K562 (cell line): ENCODE results near the gene SHB. TPM values are rescaled to one million over a fixed set of nuclear protein-coding genes. Genes with fewer than 3 reads are reported as not detected.
A peak's percentile ranks its signal among the peaks of the same experiment; 100 is the strongest.

Experiments
- ATAC-seq: fragments of 200-7000 bp; cut with Tn5 transposase; 3 replicates; pipeline ENCODE4 v1.9.1; 2020; ENCODE audit warnings: moderate library complexity
- BruUV-seq: library from RNA; stranded (reverse); fragments of 400-500 nt; replicated peaks from 2 replicates; lab custom pipeline; 2021; lab: Mats Ljungman, UMichigan
- CTCF ChIA-PET: fragments of 300-600 bp; formaldehyde crosslinking; extraction: SDS; loops from one replicate; lab custom pipeline; 2021; ENCODE audit warnings: low intra/inter-chr PET ratio; lab: Yijun Ruan, JAX
- POLR2A ChIA-PET: fragments of 300-600, 350-650 bp; sonication (Branson Sonifier 250); formaldehyde crosslinking; extraction: SDS; loops from one replicate; lab custom pipeline; 2021; ENCODE audit warnings: antibody characterized with exemption, inconsistent platforms; lab: Yijun Ruan, JAX
- DNase-seq, 4 experiments: peaks; one replicate each; pipeline versions ENCODE4 v3.0.0 to v3.0.0-alpha.2; 2011 to 2018; ENCODE audit warnings: low spot score in 3 of 4, mixed read lengths in 3 of 4; ENCODE audit errors: extremely low read depth in 1 of 4
- FAIRE-seq: peaks from 2 replicates; lab custom pipeline; 2011; peaks lifted over from hg19 to GRCh38; lab: Jason Lieb, UNC
- H2AFZ ChIP-seq: 2 replicates; pipeline ENCODE4 v1.6.0; 2011; ENCODE audit warnings: low read depth, low read length, control low read depth, inconsistent platforms
- H3K27ac ChIP-seq: fragments of 200-600 bp; 3 replicates; pipeline ENCODE4 v1.8.0; 2011; ENCODE audit warnings: low read depth, mild to moderate bottlenecking, control low read depth, inconsistent platforms, low read length, moderate library complexity, mixed read lengths; ENCODE audit errors: extremely low read depth
- H3K27me3 ChIP-seq, 2 experiments: fragments of 300-600 bp in 1 of 2; 2 replicates in 1 of 2; 3 replicates in 1 of 2; pipeline versions ENCODE4 v1.6.0 to v1.8.0; 2011; ENCODE audit warnings: inconsistent platforms in 2 of 2, low read length in 2 of 2, mild to moderate bottlenecking in 1 of 2, mixed read lengths in 1 of 2, moderate library complexity in 1 of 2; ENCODE audit not compliant: control insufficient read depth in 2 of 2, insufficient read depth in 2 of 2
- H3K36me3 ChIP-seq: fragments of 300-600 bp; 3 replicates; pipeline ENCODE4 v1.8.0; 2011; ENCODE audit warnings: mild to moderate bottlenecking, low read length, inconsistent platforms; ENCODE audit not compliant: control insufficient read depth, insufficient read depth
- H3K4me1 ChIP-seq, 2 experiments: fragments of 200-600 bp in 1 of 2; replicated peaks in 1 of 2; 2 replicates in 1 of 2; 3 replicates in 1 of 2; pipeline versions ENCODE4 v1.5.1 to v1.8.0; 2011; ENCODE audit warnings: inconsistent platforms in 2 of 2, low read length in 2 of 2, mild to moderate bottlenecking in 1 of 2, mixed read lengths in 1 of 2, moderate library complexity in 1 of 2; ENCODE audit not compliant: control insufficient read depth in 2 of 2, insufficient read depth in 2 of 2
- H3K4me2 ChIP-seq: 2 replicates; pipeline ENCODE4 v1.6.1; 2011; ENCODE audit warnings: low read length, control low read depth, inconsistent platforms, mixed read lengths; ENCODE audit not compliant: insufficient read depth
- H3K4me3 ChIP-seq: fragments of 200-600 bp; sonication (generic), shearing (Covaris generic); 2 replicates; pipeline ENCODE4 v1.5.1; 2016; ENCODE audit warnings: control low read depth, inconsistent platforms
- H3K79me2 ChIP-seq: fragments of 200-600 bp; 3 replicates; pipeline ENCODE4 v1.8.0; 2011; ENCODE audit warnings: low read length, inconsistent platforms; ENCODE audit not compliant: control insufficient read depth, insufficient read depth
- H3K9ac ChIP-seq, 2 experiments: 2 replicates each; pipeline versions ENCODE4 v1.6.0 to v1.6.1; 2011; ENCODE audit warnings: low read depth in 2 of 2, low read length in 2 of 2, control low read depth in 1 of 2, inconsistent platforms in 1 of 2, mild to moderate bottlenecking in 1 of 2, mixed read lengths in 1 of 2; ENCODE audit not compliant: insufficient read depth in 1 of 2
- H3K9me1 ChIP-seq: one replicate; pipeline ENCODE4 v1.6.0; 2011; ENCODE audit warnings: inconsistent platforms, mild to moderate bottlenecking, low read length, moderate library complexity; ENCODE audit not compliant: control insufficient read depth, insufficient read depth
- H3K9me3 ChIP-seq: replicated peaks from 2 replicates; pipeline ENCODE4 v1.5.1; 2011; ENCODE audit warnings: low read depth, low read length, inconsistent platforms; ENCODE audit not compliant: control insufficient read depth, insufficient read depth
- H4K20me1 ChIP-seq: replicated peaks from 2 replicates; pipeline ENCODE4 v1.6.1; 2011; ENCODE audit warnings: low read length, inconsistent platforms, mixed read lengths; ENCODE audit not compliant: control insufficient read depth, insufficient read depth
- ETV6 ChIP-seq, 3 experiments: fragments of 150-350 bp in 1 of 3; sonication (generic) in 1 of 3; formaldehyde crosslinking in 1 of 3; IDR thresholded peaks; 2 replicates each; pipeline versions ENCODE4 v1.6.1 to v1.8.0; 2014 to 2022; ENCODE audit warnings: borderline replicate concordance in 2 of 3, low read depth in 2 of 3, antibody characterized with exemption in 1 of 3, low read length in 1 of 3, mild to moderate bottlenecking in 1 of 3, missing genetic modification reagents in 1 of 3
- FOXJ2 ChIP-seq: fragments of 200-800 bp; sonication (Bioruptor generic); IDR thresholded peaks from 2 replicates; pipeline ENCODE4 v1.6.1; 2016; ENCODE audit warnings: missing genetic modification characterization, missing compliant biosample characterization
- FOXM1 ChIP-seq, 2 experiments: fragments of 450-650 bp in 1 of 2; sonication (generic) in 1 of 2; formaldehyde crosslinking in 1 of 2; IDR thresholded peaks; 2 replicates each; pipeline versions ENCODE4 v1.6.1 to v1.9.0; 2017 to 2022; ENCODE audit warnings: low read depth in 2 of 2, mild to moderate bottlenecking in 2 of 2, missing genetic modification reagents in 1 of 2, moderate library complexity in 1 of 2
- LCOR ChIP-seq: sonication (generic); formaldehyde crosslinking; IDR thresholded peaks from 2 replicates; pipeline ENCODE4 v1.8.0; 2022; ENCODE audit warnings: mild to moderate bottlenecking, missing genetic modification reagents
- MAFK ChIP-seq: IDR thresholded peaks from 2 replicates; pipeline ENCODE4 v1.6.1; 2011; ENCODE audit warnings: low read length, improper control_type of control experiment
- SOX6 ChIP-seq: fragments of 450-650 bp; IDR thresholded peaks from 2 replicates; pipeline ENCODE4 v1.6.1; 2014; ENCODE audit warnings: mild to moderate bottlenecking
- ZNF263 ChIP-seq: sonication (generic); formaldehyde crosslinking; IDR thresholded peaks from 2 replicates; pipeline ENCODE4 v1.8.0; 2022; ENCODE audit warnings: mild to moderate bottlenecking, missing genetic modification reagents, borderline replicate concordance
- WGBS: fragments of 100-300 bp; shearing (Covaris generic); methylation state at CpG from one replicate; pipeline ENCODE4 v1.1.6; 2016; ENCODE audit warnings: low coverage, mixed read lengths; ENCODE audit not compliant: insufficient coverage; ENCODE audit errors: missing lambda C conversion rate; 5-methylcytosine and 5-hydroxymethylcytosine counted together
- in situ Hi-C: fragments of 300-500 bp; cut with MboI; formaldehyde crosslinking; loops from 4 replicates; pipeline ENCODE4 v1.15.0; 2018; ENCODE audit warnings: inconsistent platforms, mixed read lengths
- intact Hi-C: fragments of 100-400 bp; cut with micrococcal nuclease; formaldehyde crosslinking; loops from 2 replicates; pipeline ENCODE4 v1.14.2; 2022
- polyA plus RNA-seq, 8 experiments: library from polyadenylated mRNA; depleted of rRNA in 4 of 8; stranded (reverse) in 5 of 8; unstranded in 3 of 8; fragments of >200 nt; fragmentation: Nextera tagmentation in 2 of 8; fragmentation: Illumina TruSeq in 1 of 8; extraction: Ambion mirVana in 2 of 8; extraction: Trizol in 1 of 8; gene quantifications; 2 replicates each; pipeline versions ENCODE4 v1.2.1 to v1.2.3, GENCODE V29; 2011 to 2014; ENCODE audit warnings: inconsistent platforms in 1 of 8, missing spikeins in 1 of 8
- total RNA-seq, 7 experiments: library from RNA; depleted of rRNA in 6 of 7; stranded (reverse); fragments of >200 nt in 6 of 7; fragmentation: Illumina TruSeq in 2 of 7; extraction: Trizol in 2 of 7; gene quantifications; 2 replicates each; pipeline versions ENCODE4 v1.2.1 to v1.2.3, GENCODE V29; 2011 to 2021; ENCODE audit warnings: low replicate concordance in 1 of 7
- TF ChIP-seq, protein P1 (sequence below), 2 experiments: fragments of 450-650 bp in 1 of 2; IDR thresholded peaks; 2 replicates each; pipeline ENCODE4 v1.6.1; 2011 to 2017; ENCODE audit warnings: low read depth in 2 of 2, antibody characterized with exemption in 1 of 2, borderline replicate concordance in 1 of 2, low read length in 1 of 2, mild to moderate bottlenecking in 1 of 2, mixed read lengths in 1 of 2; ENCODE audit not compliant: control insufficient read depth in 1 of 2
- TF ChIP-seq, protein P2 (sequence below), 2 experiments: fragments of 200-800 bp in 1 of 2; sonication (Bioruptor generic) in 1 of 2; sonication (generic) in 1 of 2; formaldehyde crosslinking in 1 of 2; IDR thresholded peaks in 1 of 2; conservative IDR thresholded peaks in 1 of 2; 2 replicates each; pipeline versions ENCODE4 v1.5.0 to v1.6.1; 2016 to 2020; ENCODE audit warnings: missing compliant biosample characterization in 1 of 2, missing genetic modification characterization in 1 of 2, missing genetic modification reagents in 1 of 2

SHB gene
- total and polyA plus RNA-seq, 9 of the 15 experiments (the other 6 are each of a cell fraction or from before 2014, with no cell fraction given): 0.78 to 16.0 (median 5.3) TPM

DNA sequence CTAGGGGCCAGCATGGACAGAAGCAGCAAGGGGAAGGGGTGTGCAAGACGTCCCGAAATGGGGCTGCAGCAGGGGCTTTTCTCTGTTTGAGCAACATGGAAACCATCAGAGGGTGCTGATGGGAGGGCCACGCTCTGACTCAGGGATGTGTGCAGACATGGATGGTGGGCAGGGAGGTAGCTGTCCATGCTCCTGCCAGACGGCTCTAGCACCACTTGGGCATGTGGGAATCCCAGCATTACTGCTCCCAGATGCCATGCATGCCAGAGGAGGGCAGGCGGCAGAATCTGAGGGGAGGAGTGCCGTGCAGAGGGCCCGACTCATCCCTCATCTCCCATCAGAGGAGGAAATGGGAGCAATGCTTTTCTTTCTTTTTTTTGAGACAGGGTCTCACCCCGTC is 119.5 kb downstream of the SHB start:
- Histone ChIP-seq H3K4me3 (no peak overlapping the region), H3K27me3 (no peaks in the 10 kb centered on the region), H4K20me1 (0 out of 2 replicates have a peak, but pooled peaks cover 8% of the 10 kb centered on the region), H3K9me1 (peaks cover 10% of the 10 kb centered on the region), H3K79me2 (no peaks in the 10 kb centered on the region), H3K9me3 (no peaks in the 10 kb centered on the region), H2AFZ (no peak overlapping the region), H3K9ac (peak overlapping the region in 1 of 2 experiments; percentile 14; a peak in 1 of 4 replicates), H3K36me3 (peaks cover 59% of the 10 kb centered on the region; the same call in 2 of the 3 replicates), H3K4me1 (peaks cover 17 to 24% of the 10 kb centered on the region in 2 experiments), H3K27ac (no peak overlapping the region), H3K4me2 (no peak overlapping the region)
- DNase-seq (no peak), FAIRE-seq (no peak), ATAC-seq (no peak)
- intact Hi-C loops (no loop called here), in situ Hi-C loops (no loop called here)
- POLR2A ChIA-PET: interaction anchor here (1.1 kb wide), 1 partner anchor 17 kb away, joined by 3 read pairs; no protein-coding TSS in a partner anchor
- 68% methylated on average over 8 of the region's 8 CpGs for WGBS
- CTCF ChIA-PET: no interaction called here
- no TSS peak for BruUV-seq
- TF ChIP-seq ETV6 (IDR thresholded peaks at IDR 0.05; ENCODE audit: borderline replicate concordance in 1 of 2, low read depth in 2 of 2, low read length in 1 of 2) (no peak), ETV6 (CRISPR knock-in tag; IDR thresholded peaks at IDR 0.05; ENCODE audit: borderline replicate concordance) (no peak), FOXM1 (IDR thresholded peaks at IDR 0.05; ENCODE audit: low read depth) (no peak), FOXM1 (CRISPR knock-in tag; IDR thresholded peaks at IDR 0.05; ENCODE audit: low read depth) (no peak), ZNF263 (CRISPR knock-in tag) (no peak), FOXJ2 (tag) (no peak), SOX6 (no peak), MAFK (no peak), LCOR (CRISPR knock-in tag) (no peak)
- TF ChIP-seq, protein P1, sequence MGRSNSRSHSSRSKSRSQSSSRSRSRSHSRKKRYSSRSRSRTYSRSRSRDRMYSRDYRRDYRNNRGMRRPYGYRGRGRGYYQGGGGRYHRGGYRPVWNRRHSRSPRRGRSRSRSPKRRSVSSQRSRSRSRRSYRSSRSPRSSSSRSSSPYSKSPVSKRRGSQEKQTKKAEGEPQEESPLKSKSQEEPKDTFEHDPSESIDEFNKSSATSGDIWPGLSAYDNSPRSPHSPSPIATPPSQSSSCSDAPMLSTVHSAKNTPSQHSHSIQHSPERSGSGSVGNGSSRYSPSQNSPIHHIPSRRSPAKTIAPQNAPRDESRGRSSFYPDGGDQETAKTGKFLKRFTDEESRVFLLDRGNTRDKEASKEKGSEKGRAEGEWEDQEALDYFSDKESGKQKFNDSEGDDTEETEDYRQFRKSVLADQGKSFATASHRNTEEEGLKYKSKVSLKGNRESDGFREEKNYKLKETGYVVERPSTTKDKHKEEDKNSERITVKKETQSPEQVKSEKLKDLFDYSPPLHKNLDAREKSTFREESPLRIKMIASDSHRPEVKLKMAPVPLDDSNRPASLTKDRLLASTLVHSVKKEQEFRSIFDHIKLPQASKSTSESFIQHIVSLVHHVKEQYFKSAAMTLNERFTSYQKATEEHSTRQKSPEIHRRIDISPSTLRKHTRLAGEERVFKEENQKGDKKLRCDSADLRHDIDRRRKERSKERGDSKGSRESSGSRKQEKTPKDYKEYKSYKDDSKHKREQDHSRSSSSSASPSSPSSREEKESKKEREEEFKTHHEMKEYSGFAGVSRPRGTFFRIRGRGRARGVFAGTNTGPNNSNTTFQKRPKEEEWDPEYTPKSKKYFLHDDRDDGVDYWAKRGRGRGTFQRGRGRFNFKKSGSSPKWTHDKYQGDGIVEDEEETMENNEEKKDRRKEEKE (IDR thresholded peaks at IDR 0.05; ENCODE audit: borderline replicate concordance in 1 of 2, control insufficient read depth in 1 of 2, low read depth in 2 of 2, low read length in 1 of 2): no peak
- TF ChIP-seq, protein P2, sequence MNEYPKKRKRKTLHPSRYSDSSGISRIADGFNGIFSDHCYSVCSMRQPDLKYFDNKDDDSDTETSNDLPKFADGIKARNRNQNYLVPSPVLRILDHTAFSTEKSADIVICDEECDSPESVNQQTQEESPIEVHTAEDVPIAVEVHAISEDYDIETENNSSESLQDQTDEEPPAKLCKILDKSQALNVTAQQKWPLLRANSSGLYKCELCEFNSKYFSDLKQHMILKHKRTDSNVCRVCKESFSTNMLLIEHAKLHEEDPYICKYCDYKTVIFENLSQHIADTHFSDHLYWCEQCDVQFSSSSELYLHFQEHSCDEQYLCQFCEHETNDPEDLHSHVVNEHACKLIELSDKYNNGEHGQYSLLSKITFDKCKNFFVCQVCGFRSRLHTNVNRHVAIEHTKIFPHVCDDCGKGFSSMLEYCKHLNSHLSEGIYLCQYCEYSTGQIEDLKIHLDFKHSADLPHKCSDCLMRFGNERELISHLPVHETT (CRISPR knock-in tag; conservative IDR thresholded peaks at IDR 0.05 in 1 of 2, IDR thresholded peaks at IDR 0.05 in 1 of 2): no peak
